GM19438 (cell line): ENCODE results near the gene MVB12B.
A peak's percentile ranks its signal among the peaks of the same experiment; 100 is the strongest.
"Not testable (repeated sequence)": the region's sequence is repeated elsewhere in the genome, so short reads cannot be mapped to it uniquely, and the experiment has no call there.

Experiments
- ATAC-seq: cut with Tn5 transposase; IDR thresholded peaks from one replicate; pipeline ENCODE4 v1.9.1; 2021; ENCODE audit warnings: low read depth; ENCODE audit not compliant: unreplicated experiment

The MVB12B gene

DNA sequence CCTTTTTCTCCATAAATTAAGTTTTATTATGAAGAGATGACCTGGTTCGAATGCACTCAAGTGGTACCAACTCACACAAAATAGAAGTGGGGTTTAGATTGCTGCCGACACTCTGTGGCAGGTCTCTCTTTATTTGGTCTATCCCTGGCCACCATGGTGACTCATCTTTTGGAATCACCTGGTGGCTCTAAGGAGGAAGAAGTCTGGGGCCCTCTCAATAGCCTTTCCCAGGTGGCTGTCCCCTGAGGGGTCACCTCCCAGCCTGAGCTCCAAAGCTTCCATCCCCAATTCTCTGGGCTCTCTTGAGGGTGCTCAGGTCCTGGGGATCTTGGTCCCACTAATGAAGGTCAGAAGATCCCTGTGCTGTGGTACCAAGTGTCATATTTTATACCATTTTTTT lies 136.8 kb downstream of the MVB12B start:
- ATAC-seq: no peak

GRCh38 chr9:126464694-126465441 lies 138.2 kb downstream of the MVB12B start:
- ATAC-seq: no peak

DNA sequence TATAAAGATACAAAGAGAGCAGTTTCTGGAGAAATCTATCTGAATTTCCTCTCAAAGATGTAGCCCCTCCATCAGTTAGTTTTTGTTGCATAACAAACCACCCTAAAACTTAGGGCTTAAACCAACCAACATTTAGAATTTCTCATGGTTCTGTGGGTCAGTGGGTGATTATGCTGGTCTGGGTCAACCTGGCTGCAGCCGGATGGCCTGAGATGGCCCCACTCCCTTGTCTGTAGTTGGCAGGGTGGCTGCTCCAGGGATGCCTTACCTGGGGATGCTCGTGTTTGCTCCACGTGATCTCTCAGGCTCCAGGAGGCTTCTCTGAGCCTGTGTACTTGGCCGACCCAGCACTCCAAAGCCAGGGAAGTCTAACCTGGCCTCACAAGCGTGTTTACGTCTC lies 139.3 kb downstream of the MVB12B start:
- no peak for ATAC-seq

GRCh38 chr9:126468141-126468825 lies 141.7 kb downstream of the MVB12B start:
- no peak for ATAC-seq

DNA sequence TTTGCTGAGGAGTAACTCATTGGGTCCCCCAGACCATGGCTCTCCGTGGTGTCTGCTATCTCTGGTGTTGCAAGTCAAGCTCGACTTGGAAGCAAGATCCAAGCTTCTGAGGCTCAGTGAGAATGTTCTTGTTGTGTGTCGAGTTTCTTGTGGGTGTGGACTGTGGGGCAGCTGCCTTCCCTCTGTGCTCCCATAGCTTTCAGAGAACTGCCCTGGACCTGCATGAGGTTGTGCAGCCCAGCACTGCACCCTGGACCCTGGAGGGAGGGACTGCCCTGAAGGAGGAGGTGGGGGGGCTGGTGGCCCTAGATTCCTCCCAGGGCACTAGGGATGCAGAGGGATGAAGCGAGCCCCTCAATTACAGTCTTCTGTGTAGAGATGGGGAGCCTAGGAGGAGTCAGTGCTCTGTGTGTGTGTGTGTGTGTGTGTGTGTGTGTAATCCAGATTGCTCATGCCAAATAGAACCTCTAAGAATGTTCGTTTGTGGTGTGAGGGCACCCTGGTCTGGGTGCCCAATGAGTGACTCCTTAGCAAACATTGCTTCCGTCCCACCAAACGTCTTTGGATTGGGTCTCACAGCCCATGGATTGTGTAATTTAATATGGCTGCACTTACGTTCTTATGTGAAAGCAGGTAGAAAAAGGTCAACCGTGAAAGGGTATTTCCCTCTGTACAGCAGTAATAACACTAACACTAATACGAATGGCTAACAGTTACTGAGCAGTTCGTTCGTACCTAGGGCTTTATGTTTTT lies 143.8 kb downstream of the MVB12B start:
- ATAC-seq: peak; percentile 29

- peak; percentile 77 for ATAC-seq
These were observed 144.5 kb downstream of the MVB12B start for GRCh38 chr9:126471084-126471624.

DNA sequence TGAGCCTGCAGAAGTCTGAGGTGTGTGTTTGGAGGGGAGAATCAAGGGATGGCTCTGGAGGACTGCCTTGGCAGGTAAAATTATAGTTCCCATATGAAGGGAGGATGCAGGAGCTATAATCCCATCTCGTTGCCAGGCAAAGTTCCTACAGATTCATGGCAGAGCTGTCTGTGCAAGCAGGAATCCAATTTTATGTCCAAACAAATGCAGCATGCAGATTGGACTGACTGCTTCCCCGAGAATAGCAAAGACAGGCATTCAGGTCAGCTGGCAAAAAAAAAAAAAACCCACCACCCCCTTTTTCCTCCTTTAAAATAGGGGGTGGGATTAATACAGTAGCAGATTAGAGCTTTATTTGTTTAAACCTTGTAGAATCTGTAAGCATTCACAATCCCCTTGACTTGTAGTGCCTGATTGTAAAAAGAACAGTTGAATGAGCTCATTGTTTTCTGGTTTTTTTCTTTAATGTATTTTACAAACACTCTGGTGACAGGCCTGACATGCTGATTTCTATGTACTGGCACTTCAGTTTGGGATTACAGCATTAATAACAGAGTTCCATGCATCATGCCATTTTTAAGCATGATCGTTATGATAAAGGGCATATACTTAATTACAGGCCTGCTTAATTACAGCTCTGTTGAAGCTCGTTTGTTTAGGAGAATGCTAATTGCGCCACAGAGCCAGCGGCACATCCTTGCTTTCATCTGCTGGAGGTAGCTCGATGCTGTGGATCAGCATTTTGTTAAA lies 145.7 kb downstream of the MVB12B start:
- ATAC-seq: no peak

- ATAC-seq: no peak
These were observed 146.3 kb downstream of the MVB12B start for GRCh38 chr9:126472948-126473298.

DNA sequence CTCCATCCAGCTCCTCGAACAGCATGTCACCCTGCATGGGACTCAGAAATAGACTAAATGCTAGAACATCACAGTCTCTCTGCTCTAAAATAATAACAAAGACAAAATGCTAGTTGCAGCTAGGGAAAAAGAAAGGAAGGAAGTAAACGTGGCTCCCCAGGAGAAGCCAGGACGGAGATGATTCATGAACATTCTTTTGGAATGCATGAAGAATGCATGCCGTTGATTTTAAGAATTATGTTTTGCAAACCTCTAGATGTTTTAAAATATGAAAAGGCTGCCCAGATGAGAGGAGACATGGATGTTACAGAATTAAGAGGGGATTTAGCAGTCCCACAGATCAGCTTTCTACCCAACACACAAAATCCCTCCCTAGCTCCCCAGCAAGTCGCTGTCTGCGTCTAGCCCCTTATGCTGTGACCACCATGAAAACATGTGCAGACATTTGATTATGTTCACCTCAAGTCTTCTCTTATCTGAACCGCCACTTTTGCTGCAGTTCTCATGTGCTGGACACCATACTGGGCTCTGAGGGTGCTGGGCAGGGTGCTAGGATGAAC lies 147.7 kb downstream of the MVB12B start:
- ATAC-seq: no peak

- ATAC-seq: no peak
These were observed 148.3 kb downstream of the MVB12B start for GRCh38 chr9:126474786-126475485.

DNA sequence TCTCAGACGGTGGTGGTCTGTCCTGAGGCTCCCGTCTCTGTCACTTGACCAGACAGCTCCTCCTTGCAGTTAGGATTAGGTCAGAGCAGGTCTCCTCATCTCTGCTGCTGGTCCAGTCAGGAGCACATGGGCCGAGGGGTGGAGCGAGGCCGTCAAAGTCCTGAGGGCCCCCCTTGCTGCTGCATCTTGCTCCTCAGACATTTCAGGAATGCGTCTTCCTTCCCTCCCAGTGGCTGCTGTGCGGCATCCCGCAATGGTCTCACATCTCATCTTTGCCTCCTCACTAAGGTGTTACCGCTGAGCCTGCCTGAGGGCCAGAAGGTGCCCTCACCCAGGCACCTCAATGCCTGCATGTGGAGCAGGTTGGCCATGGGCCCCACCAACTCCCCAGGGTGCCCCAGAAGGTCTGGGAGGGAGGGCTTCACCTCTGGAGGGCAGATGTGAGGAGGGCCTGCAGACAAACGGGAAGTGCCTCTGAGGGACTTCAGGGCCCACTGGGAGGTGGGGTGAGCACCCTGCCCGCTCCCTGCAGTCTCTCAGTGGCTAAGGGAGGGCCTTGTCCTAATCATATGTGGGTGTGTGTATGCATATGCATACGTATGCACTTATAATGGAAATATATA lies 149.4 kb downstream of the MVB12B start:
- ATAC-seq: no peak

- ATAC-seq: not testable (repeated sequence)
These were observed 150.8 kb downstream of the MVB12B start for GRCh38 chr9:126477432-126477831.

- no peak for ATAC-seq
These were observed 151.8 kb downstream of the MVB12B start for GRCh38 chr9:126478216-126478981.

- no peak for ATAC-seq
These were observed 152.9 kb downstream of the MVB12B start for GRCh38 chr9:126479515-126479914.

GRCh38 chr9:126480813-126481212 lies 154.2 kb downstream of the MVB12B start:
- ATAC-seq: no peak

- no peak for ATAC-seq
These were observed 155.2 kb downstream of the MVB12B start for GRCh38 chr9:126481862-126482261.

GRCh38 chr9:126482361-126483044 lies 155.9 kb downstream of the MVB12B start:
- ATAC-seq: no peak
